GM12892 (cell line): Measurements from ENCODE around the gene ING1.

Experiments used
- POLR2A ChIP-seq: IDR thresholded peaks from 2 replicates; pipeline ENCODE4 v1.6.1; 2011; ENCODE audit warnings: low read depth, low read length, control low read depth
- POLR2AphosphoS5 ChIP-seq: IDR thresholded peaks from 2 replicates; pipeline ENCODE4 v1.6.1; 2011; ENCODE audit warnings: low read depth, low read length, control low read depth
- TAF1 ChIP-seq: IDR thresholded peaks from 2 replicates; pipeline ENCODE4 v1.6.1; 2011; ENCODE audit warnings: low read depth, mild to moderate bottlenecking, control low read depth, low read length, borderline replicate concordance

DNA sequence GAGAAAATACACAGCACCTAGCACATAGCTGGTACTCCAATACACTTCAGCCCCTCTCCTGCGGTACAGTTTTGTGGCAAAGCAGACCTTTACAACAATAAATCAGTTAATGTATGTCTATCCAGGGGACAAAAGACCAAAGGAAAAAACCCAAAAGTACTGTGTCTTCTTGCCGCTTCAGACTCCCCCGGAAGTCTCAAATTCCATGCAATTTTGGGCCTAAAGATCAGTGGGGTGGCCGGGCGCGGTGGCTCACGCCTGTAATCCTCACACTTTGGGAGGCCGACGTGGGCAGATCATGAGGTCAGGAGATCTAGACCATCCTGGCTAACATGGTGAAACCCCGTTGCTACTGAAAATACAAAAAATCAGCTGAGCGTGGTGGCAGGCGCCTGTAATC lies 23.8 kb upstream of the ING1 start:
- TF ChIP-seq POLR2AphosphoS5: no peak
- TF ChIP-seq POLR2A: no peak
- no peak for TF ChIP-seq TAF1
